H1 (cell line): ENCODE data around the gene KRTAP10-3. TPM values are rescaled to one million over a fixed set of nuclear protein-coding genes. Genes with fewer than 3 reads are reported as not detected.

Experiments used
- SP4 ChIP-seq: IDR thresholded peaks from 2 replicates; pipeline ENCODE4 v1.6.1; 2012; ENCODE audit warnings: low read length, inconsistent platforms
- YY1 ChIP-seq: IDR thresholded peaks from 2 replicates; pipeline ENCODE4 v1.6.1; 2011; ENCODE audit warnings: low read depth, mild to moderate bottlenecking, low read length
- polyA plus RNA-seq, 7 experiments: library from polyadenylated mRNA; depleted of rRNA in 3 of 7; stranded (reverse) in 5 of 7; unstranded in 2 of 7; fragments of >200 nt in 5 of 7; fragments of 200-250 nt in 2 of 7; gene quantifications; 1 replicate in 5 of 7; 2 replicates in 1 of 7; 4 replicates in 1 of 7; pipeline versions ENCODE4 v1.2.1 to v1.2.3, GENCODE V29; 2011 to 2013; ENCODE audit warnings: missing spikeins in 2 of 7, mixed read lengths in 2 of 7
- total RNA-seq: library from RNA; stranded (reverse); fragmentation: NEBNext Ultra II Directional; extraction: Animal tissue kit (Norgen Biotek cat#: 25700); gene quantifications from 2 replicates; pipeline ENCODE4 v1.2.1, GENCODE V29; 2021

Gene KRTAP10-3
- total and polyA plus RNA-seq, 2 of the 8 experiments (the other 6 are each of a cell fraction or from before 2014, with no cell fraction given), result not detected

- TF ChIP-seq SP4 (no peak), YY1 (no peak)
Measured at GRCh38 chr21:44533891-44534627, 24.5 kb downstream of the KRTAP10-3 start (continued).
